ENCODE results near the gene KIF3A.

DNA sequence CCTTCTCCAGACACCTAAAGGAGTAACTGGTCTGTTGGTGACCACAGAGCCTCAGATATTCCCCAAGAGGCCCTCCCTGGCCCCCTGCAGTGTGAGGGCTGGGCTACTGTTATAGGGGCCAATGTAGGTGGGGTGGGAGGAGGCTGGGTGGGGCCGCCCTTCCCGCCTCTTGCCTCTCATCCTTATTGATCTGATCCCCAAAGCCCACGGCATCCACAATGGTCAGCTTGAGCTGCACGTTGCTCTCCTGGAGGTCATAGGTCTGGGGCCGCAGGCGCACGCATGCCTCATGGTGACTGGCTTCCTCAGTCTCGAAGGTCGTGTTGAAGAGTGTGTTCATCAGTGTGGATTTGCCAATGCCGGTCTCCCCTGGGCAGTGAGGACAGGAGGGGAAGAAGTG, 26.7 kb upstream of the KIF3A start:
- TF ChIP-seq ZFP3 (CRISPR knock-in tag; IDR thresholded peaks at IDR 0.05) = no peak
- TF ChIP-seq TOX (CRISPR knock-in tag; IDR thresholded peaks at IDR 0.05; ENCODE audit: borderline replicate concordance) = no peak
- TF ChIP-seq ISL1 (CRISPR knock-in tag; IDR thresholded peaks at IDR 0.05) = no peak
- no peak for TF ChIP-seq RARB (CRISPR knock-in tag; IDR thresholded peaks at IDR 0.05)
- no peak for TF ChIP-seq CSDC2 (CRISPR knock-in tag; IDR thresholded peaks at IDR 0.05)

Data from SK-N-SH treated with all-trans-retinoic acid at 6 μM for 48 hours (cell line).